IPS-11a (cell line): ENCODE data around the gene CTDSP1.
A peak's percentile ranks its signal among the peaks of the same experiment; 100 is the strongest.

Experiments
- H3K4me3 ChIP-seq: one replicate; pipeline ENCODE4 v1.5.1; 2013; ENCODE audit warnings: low read depth, low read length, control low read depth

The CTDSP1 gene

GRCh38 chr2:218398437-218399390, 954 bp upstream of the CTDSP1 start:
- peak overlapping the region; percentile 20 for H3K4me3 ChIP-seq

DNA sequence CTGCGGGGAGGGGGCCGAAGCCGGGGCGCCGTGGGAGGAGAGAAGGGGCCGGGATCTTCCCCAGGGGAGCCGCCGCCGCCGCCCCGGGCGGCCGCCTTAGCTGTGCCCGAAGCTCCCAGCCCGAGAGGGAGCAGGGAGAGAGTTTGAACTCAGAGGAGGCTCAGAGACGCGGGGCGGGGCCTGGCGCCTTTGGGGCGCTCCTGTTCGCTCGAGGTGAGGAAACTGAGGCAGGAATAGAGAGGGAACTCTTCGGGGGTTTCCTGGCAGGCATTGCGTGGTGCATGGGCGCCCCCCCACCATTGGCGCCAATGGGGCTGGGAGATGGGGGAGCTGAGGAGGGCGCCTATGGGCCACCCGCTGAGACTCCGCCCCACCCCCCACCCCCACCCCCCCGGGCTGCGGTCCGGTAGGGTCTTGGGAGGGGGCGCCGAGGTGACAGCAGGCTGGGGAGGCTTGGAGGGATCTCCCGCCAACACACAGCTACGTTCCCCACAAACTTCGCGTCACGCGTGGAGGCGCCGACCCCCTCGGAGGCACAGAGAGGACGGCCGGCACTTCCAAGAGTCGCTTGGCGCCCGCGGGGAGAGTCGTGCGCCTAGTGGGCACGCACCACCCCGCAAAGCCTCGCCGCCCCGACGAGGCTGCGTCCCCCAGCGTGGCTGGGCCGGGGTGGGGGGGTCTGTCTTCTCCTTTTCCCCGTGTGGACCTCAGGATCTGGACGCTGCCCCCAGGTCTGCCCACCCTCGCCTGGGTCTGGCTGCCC, 680 bp downstream of the CTDSP1 start:
- peak overlapping the region; percentile 51 for H3K4me3 ChIP-seq

- H3K4me3 ChIP-seq: no peak overlapping the region
Measured at GRCh38 chr2:218400930-218401881, 1.5 kb downstream of the CTDSP1 start.

DNA sequence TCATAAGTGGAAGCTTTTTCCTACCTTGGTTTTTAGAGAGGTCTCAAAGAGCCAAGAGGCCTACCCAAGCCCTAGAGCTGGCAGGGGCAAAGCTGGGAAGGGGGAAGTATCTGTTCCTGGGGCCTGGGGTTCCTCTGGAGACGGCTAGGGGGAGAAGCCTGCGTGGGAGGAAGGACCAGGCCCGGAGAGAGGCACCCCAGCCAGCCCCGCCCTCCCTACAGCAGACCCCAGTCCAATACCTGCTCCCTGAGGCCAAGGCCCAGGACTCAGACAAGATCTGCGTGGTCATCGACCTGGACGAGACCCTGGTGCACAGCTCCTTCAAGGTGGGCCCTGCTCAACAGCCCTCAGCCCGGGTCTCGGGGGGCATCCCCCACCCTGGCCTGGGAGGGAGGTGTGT, 2.2 kb downstream of the CTDSP1 start:
- no peak overlapping the region for H3K4me3 ChIP-seq

DNA sequence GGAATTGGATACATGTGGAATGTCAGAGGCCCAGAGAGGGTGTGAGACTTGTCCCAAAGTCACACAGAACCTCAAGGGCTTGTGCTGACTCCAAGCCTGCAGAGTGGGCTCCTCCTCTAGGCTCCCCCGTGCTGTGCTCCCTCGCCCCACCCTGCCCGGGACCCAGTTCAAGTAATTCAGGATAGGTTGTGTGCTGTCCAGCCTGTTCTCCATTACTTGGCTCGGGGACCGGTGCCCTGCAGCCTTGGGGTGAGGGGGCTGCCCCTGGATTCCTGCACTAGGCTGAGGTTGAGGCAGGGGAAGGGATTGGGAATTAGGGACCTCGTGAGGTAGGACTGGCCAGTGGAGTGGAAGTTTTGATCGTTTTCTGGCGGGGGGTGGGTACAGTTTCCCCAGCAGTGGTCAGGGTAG, 2.8 kb downstream of the CTDSP1 start:
- no peak overlapping the region for H3K4me3 ChIP-seq

DNA sequence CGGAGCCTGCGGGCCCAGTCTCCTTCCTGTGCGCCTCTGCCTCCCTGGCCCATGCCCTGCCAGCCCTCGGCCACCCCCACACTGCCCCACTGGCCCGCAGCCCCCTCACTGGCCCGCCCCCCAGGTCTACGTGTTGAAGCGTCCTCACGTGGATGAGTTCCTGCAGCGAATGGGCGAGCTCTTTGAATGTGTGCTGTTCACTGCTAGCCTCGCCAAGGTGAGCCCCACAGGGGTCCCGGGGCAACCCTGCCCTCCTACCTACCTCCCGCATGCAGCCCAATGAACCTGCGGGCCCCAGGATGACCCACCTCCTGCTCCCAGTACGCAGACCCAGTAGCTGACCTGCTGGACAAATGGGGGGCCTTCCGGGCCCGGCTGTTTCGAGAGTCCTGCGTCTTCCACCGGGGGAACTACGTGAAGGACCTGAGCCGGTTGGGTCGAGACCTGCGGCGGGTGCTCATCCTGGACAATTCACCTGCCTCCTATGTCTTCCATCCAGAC, 3.3 kb downstream of the CTDSP1 start:
- no peak overlapping the region for H3K4me3 ChIP-seq

DNA sequence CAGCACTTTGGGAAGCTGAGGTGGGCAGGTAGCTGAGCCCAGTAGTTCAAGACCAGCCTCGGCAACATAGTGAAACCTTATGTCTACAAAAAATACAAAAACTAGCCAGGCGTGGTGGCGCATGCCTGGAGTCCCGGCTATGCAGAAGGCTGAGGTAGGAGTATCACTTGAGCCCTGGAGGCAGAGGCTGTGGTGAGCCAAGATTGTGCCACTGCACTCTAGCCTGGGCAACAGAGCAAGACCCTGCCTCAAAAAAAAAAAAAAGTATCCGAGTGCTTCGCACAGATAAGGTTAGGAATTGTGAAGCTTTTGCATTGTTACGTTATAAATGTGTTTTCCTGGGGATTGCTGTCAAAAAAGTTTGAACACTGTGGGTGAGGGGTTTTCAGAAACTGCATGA, 4.1 kb downstream of the CTDSP1 start:
- H3K4me3 ChIP-seq: no peak overlapping the region

GRCh38 chr2:218404351-218405085, 4.8 kb downstream of the CTDSP1 start:
- H3K4me3 ChIP-seq: no peak overlapping the region

GRCh38 chr2:218405086-218405745, 5.5 kb downstream of the CTDSP1 start:
- peak overlapping the region; percentile 38 for H3K4me3 ChIP-seq

GRCh38 chr2:218405746-218406208, 6.1 kb downstream of the CTDSP1 start:
- peak overlapping the region; percentile 38 for H3K4me3 ChIP-seq

GRCh38 chr2:218406209-218406948, 6.7 kb downstream of the CTDSP1 start:
- H3K4me3 ChIP-seq: peak overlapping the region; percentile 39

GRCh38 chr2:218406949-218407618, 7.4 kb downstream of the CTDSP1 start:
- H3K4me3 ChIP-seq: peak overlapping the region; percentile 39

- H3K4me3 ChIP-seq: no peak overlapping the region
Measured at GRCh38 chr2:218407717-218408116, 8.0 kb downstream of the CTDSP1 start.

DNA sequence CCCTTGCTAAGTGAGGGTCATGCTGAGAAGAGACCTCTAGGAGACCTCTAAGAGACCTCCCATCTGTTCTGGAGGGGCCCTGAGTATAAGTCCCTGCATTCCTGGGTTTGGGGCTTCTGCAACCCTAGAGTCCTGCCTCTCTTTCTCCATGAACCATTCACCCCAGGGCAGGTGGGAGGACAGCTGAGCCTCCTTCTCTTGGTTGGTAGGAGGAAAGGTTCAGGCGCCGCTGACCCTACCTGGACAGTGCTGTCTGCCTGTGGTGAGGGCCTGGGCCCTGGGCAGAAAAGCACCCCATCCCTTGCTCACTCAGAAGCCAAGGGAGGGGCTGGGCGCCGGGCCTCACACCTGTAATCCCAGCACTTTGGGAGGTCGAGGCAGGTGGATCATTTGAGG, 18.7 kb downstream of the CTDSP1 start:
- no peak overlapping the region for H3K4me3 ChIP-seq

DNA sequence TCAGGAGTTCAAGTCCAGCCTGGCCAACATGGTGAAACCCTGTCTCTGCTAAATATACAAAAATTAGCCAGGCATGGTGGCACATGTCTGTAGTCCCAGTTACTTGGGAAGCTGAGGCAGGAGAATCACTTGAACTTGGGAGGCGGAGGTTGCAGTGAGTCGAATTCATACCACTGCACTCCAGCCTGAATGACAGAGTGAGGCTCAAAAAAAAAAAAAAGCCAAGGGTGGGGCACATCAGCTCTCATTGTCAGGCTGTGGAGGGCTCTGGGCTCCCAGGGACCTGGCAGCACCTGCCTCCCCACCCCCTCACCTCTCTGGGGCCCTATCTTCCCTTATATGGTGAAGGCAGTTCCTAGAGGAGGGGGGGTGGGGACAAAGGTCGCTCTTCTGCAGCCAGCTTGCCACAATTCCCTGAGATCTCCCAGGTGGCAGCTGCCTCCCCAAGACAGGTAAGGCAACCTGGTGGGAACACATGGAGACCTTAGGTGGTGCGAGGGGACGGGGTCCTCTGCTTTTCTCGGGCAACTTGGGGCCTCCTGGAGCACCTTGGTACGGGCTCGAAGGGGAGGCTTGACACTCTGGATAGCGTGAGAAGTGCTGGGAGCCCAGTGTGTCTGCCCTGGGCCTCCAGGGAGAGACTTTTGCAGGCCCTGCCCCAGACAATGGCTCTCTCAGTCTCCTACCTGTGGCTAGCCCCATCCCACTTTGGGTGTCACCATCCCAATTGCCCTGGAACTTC, 19.2 kb downstream of the CTDSP1 start, which contains the start of gene VIL1:
Gene VIL1 (plus strand): TSS at position 407 of the 742 bp plus-strand sequence. CDS start 4,656 bp downstream, outside the sequence.
- no peak within 1 kb of the TSS for H3K4me3 ChIP-seq

- no peak overlapping the region for H3K4me3 ChIP-seq
Measured at GRCh38 chr2:218419630-218420216, 20.1 kb downstream of the CTDSP1 start.

DNA sequence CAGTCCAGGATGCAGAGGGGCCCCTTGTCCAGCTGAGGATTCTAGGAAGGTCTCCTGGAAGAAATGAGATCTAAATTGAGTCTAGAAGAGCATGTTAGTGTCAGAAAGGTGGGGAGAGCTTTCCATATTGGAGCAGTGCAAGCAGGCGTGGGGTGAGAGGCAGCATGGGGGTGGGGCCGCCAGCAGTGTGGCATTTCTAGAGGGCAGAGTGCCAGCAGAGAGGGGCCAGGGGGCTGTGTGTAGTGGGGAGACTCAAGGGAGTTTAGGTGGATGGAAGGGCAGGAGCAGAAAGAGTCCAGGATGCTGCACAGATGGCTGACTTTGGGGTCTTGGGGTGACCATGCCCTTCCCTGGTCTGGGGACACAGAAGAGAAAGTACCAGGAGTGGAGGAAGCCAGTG, 21.4 kb downstream of the CTDSP1 start:
- H3K4me3 ChIP-seq: no peak overlapping the region
